D721Med (cell line): ENCODE measurements around the gene ACACA.

Source experiments
- DNase-seq: peaks from one replicate; pipeline ENCODE4 v3.0.0; 2011; ENCODE audit warnings: low spot score; ENCODE audit not compliant: insufficient read length
- FAIRE-seq: peaks from 2 replicates; lab custom pipeline; 2011; peaks lifted over from hg19 to GRCh38; lab: Jason Lieb, UNC
- TF ChIP-seq, protein P1 (sequence below): IDR thresholded peaks from 2 replicates; pipeline ENCODE4 v1.5.1; 2012; ENCODE audit warnings: mild to moderate bottlenecking, control low read depth; ENCODE audit not compliant: insufficient read depth; ENCODE audit errors: missing control alignments

Gene ACACA

DNA sequence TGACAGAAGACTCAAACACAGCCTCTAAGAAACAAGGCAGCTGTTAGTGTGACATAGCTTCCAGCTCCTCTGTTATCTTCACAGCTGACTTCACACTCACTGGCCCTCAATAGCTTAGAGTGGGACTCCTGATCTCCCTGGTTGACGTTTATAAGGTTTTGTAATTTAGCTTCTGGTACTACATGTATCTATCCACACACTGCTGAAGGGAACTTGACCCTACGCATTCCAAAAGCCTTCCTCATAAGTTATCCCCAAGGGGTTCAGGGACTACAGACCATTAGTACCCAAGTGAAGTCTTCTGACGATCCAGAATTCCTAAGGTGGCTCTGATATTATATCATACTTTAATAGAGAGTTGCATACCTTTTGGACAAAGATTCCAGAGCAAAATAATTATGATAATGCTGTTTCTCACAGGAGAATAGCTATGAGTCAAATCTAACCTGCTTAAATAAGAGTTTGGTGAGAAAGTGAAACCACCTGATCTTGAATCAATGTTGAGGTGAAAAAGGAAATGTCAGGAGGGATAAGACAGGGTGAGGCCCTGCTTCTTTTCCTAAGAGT lies 14.5 kb downstream of the ACACA start:
- TF ChIP-seq, protein P1, sequence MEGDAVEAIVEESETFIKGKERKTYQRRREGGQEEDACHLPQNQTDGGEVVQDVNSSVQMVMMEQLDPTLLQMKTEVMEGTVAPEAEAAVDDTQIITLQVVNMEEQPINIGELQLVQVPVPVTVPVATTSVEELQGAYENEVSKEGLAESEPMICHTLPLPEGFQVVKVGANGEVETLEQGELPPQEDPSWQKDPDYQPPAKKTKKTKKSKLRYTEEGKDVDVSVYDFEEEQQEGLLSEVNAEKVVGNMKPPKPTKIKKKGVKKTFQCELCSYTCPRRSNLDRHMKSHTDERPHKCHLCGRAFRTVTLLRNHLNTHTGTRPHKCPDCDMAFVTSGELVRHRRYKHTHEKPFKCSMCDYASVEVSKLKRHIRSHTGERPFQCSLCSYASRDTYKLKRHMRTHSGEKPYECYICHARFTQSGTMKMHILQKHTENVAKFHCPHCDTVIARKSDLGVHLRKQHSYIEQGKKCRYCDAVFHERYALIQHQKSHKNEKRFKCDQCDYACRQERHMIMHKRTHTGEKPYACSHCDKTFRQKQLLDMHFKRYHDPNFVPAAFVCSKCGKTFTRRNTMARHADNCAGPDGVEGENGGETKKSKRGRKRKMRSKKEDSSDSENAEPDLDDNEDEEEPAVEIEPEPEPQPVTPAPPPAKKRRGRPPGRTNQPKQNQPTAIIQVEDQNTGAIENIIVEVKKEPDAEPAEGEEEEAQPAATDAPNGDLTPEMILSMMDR = no peak
- DNase-seq (no peak), FAIRE-seq (no peak)

DNA sequence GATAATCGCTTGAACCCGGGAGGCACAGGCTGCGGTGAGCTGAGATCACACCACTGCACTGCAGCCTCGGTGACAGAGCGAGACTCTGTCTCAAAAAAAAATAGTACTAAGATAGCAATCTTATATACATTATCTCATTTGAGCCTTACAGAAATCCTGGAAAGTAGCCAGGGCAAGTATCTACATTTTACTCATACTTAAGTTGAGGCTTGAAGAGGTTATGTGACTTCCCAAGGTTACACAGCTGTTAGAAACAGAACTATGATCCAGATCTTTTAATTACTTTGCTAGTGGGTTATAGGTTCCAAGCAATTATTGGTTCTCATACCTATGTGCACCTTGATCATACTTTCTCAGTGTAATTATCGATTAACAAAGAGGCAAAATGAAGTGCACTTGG lies 15.5 kb downstream of the ACACA start:
- TF ChIP-seq, protein P1 = no peak
- DNase-seq (no peak), FAIRE-seq (no peak)

DNA sequence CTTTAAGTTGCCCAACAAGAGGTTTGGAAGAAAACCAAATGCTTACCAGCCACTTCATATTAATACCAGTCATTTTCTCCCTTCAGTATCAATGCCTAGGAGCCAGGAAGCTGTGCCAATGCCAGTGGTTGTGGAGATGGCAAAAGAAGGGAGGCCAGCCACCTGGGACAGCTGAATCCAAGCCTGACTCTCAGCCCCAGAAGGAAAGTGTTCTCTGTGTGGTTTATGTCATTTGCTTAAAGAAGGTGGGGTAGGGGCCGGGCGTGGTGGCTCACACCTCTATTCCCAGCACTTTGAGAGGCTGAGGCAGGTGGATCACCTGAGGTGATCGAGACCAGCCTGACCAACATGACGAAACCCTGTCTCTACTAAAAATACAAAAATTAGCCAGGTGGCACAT lies 17.5 kb downstream of the ACACA start:
- no peak for DNase-seq
- TF ChIP-seq, protein P1 = no peak
- no peak for FAIRE-seq

DNA sequence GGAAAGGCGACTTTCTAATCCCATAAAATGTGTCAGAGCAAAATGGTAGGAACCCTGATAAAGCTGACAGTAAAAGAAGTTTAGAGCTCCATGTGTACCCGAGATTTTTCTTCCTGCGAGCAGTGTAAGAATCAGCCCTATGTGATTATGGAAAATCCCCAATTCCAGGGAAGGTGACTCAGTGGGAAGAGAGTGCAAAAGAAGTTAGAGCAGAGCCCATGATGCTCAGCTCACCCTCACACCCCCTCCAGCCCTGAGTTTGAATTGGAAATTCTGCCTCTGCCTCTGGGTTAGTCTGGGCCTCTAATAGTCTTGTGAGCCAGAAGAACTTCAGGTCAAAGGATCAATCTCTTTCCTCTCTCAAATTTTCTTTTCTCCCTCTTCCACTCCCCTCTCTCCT lies 18.4 kb downstream of the ACACA start:
- DNase-seq = no peak

DNA sequence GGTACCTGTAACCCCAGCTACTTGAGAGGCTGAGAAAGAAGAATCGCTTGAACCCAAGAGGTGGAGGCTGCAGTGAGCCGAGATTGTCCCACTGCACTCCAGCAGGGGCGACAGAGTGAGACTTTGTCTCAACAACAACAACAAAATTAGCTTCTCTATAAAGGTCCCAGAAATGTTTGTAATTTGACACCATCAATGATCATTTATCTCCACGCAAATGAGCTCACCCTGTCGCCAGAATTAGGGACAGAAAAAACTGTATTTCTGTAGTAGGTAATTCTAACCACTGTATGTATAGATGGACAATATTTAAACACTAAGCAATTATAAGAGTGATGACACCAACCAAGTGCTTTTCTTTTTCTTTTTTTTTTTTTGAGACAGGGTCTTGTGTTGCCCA lies 20.2 kb downstream of the ACACA start:
- FAIRE-seq = no peak
- TF ChIP-seq, protein P1 = no peak
- no peak for DNase-seq

More for the DNA sequence above, 18.4 kb downstream of the ACACA start:
- no peak for FAIRE-seq
- TF ChIP-seq, protein P1 = no peak

DNA sequence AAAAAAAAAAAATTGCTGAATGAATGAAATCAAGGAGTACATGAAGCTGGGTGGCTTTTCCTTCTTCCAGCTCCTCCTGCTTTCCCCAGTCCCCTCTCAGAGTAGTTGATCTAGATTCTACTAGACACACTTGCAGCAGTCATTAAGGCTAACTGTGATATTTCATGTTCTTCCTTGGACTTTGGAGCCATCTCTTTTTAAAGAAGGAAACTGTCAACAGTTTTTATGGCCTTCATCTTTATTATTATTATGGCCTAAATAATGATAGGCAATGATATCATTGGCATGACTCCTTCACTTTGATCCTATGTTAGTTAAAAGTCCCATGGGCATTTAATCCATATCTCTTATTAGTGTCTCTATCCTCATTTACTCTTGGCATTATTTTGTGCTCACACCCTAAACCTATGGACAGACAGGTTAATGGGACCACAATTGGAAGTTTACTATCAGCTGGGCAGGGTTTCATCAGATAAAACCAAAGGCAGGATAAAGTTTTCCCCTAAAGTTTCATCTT lies 21.1 kb downstream of the ACACA start:
- FAIRE-seq (no peak), DNase-seq (no peak)
- TF ChIP-seq, protein P1 = no peak

DNA sequence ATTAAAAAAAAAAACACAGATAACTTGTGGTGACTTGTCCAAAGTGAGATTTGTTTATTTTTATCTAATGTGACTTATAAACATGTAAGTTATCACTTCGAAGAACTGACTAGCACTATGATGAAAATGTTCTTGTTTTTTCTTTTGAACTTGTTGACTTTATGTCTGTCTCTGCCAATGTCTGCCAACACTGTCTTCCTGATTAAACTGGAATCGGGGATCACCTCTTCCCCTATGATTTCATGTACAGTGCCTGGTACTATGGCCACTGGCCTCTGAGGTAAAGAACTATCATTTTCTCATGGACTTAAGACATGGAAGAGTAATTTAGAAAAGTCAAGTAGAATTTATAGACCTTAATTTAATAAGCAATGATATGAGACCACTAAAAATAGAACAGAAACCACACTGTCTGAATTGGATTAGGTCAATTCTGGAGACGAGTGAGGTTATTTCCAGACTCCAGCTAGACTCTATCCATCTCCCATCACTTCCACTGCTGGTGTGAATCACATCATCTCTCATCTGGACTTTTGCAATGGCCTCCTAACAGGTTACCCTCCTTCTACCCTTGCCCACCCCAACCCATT lies 22.0 kb downstream of the ACACA start:
- DNase-seq (no peak), FAIRE-seq (no peak)
- TF ChIP-seq, protein P1 = no peak
